OCI-LY7 (cell line): ENCODE measurements around the gene LY6G6D. TPM values are rescaled to one million over a fixed set of nuclear protein-coding genes. Genes with fewer than 3 reads are reported as not detected.

ENCODE experiments used
- BruUV-seq: library from RNA; stranded (reverse); fragments of 400-500 nt; replicated peaks from 2 replicates; lab custom pipeline; 2021; lab: Mats Ljungman, UMichigan
- CTCF ChIA-PET: fragments of 300-600 bp; sonication (Branson Sonifier 250); formaldehyde crosslinking; loops from one replicate; lab custom pipeline; 2022; ENCODE audit warnings: antibody characterized with exemption; ENCODE audit not compliant: unreplicated experiment; lab: Charles Lee
- POLR2A ChIA-PET: fragments of 300-600 bp; sonication (Branson Sonifier 250); formaldehyde crosslinking; loops from one replicate; lab custom pipeline; 2022; ENCODE audit warnings: antibody characterized with exemption; lab: Charles Lee
- DNase-seq: peaks from one replicate; pipeline ENCODE4 v3.0.0-alpha.2; 2015; ENCODE audit warnings: low spot score
- H2AFZ ChIP-seq: fragments of 200-600 bp; sonication (generic), shearing (Covaris generic); 2 replicates; pipeline ENCODE4 v1.6.1; 2014; ENCODE audit warnings: mild to moderate bottlenecking, antibody characterized with exemption, low read length, moderate library complexity
- H3K27ac ChIP-seq: fragments of 200-600 bp; sonication (generic); 2 replicates; pipeline ENCODE4 v1.5.1; 2014; ENCODE audit warnings: mixed run types, low read depth, mild to moderate bottlenecking, moderate library complexity, low read length, inconsistent platforms; ENCODE audit not compliant: poor library complexity, severe bottlenecking
- H3K36me3 ChIP-seq: fragments of 200-600 bp; sonication (generic); 2 replicates; pipeline ENCODE4 v1.6.1; 2014; ENCODE audit warnings: mild to moderate bottlenecking, antibody characterized with exemption, low read length, moderate library complexity, mixed read lengths; ENCODE audit not compliant: insufficient read depth
- H3K4me1 ChIP-seq: fragments of 200-600 bp; sonication (generic); 2 replicates; pipeline ENCODE4 v1.5.1; 2014; ENCODE audit warnings: mild to moderate bottlenecking, low read length; ENCODE audit not compliant: insufficient read depth, poor library complexity, severe bottlenecking
- H3K4me2 ChIP-seq: fragments of 200-600 bp; sonication (generic); 2 replicates; pipeline ENCODE4 v1.6.1; 2014; ENCODE audit warnings: mild to moderate bottlenecking, low read length
- H3K4me3 ChIP-seq: fragments of 200-600 bp; sonication (generic); 2 replicates; pipeline ENCODE4 v1.5.1; 2014; ENCODE audit warnings: mild to moderate bottlenecking, low read depth, low read length; ENCODE audit not compliant: poor library complexity, severe bottlenecking
- H3K79me2 ChIP-seq: fragments of 200-600 bp; sonication (generic); 2 replicates; pipeline ENCODE4 v1.6.1; 2016; ENCODE audit warnings: low read depth, mild to moderate bottlenecking, low read length, moderate library complexity, mixed read lengths; ENCODE audit not compliant: insufficient read depth
- H3K9me2 ChIP-seq: fragments of 200-600 bp; sonication (generic); 2 replicates; pipeline ENCODE4 v1.6.1; 2016; ENCODE audit warnings: mild to moderate bottlenecking, low read length, mixed read lengths; ENCODE audit not compliant: insufficient read depth
- H3K9me3 ChIP-seq: fragments of 200-600 bp; sonication (generic); 2 replicates; pipeline ENCODE4 v1.6.1; 2014; ENCODE audit warnings: mild to moderate bottlenecking, mixed run types, low read length, mixed read lengths
- H4K20me1 ChIP-seq: fragments of 200-600 bp; sonication (generic); 2 replicates; pipeline ENCODE4 v1.6.1; 2014; ENCODE audit warnings: mild to moderate bottlenecking, antibody characterized with exemption, low read length, moderate library complexity, mixed read lengths; ENCODE audit not compliant: insufficient read depth
- CTCF ChIP-seq: fragments of 200-600 bp; sonication (generic); conservative IDR thresholded peaks from 2 replicates; pipeline ENCODE4 v1.5.1; 2014; ENCODE audit warnings: mild to moderate bottlenecking, antibody characterized with exemption, low read length, moderate library complexity, mixed read lengths
- EZH2phosphoT487 ChIP-seq: fragments of 200-600 bp; sonication (generic); IDR thresholded peaks from 2 replicates; pipeline ENCODE4 v1.6.1; 2018; ENCODE audit warnings: low read depth, borderline replicate concordance, mild to moderate bottlenecking, mixed run types, antibody characterized with exemption, low read length, moderate library complexity, mixed read lengths
- intact Hi-C: fragments of 100-400 bp; cut with micrococcal nuclease; formaldehyde crosslinking; loops from one replicate; pipeline ENCODE4 v1.10.0; 2022; ENCODE audit not compliant: unreplicated experiment
- total RNA-seq, 2 experiments: library from RNA; depleted of rRNA in 1 of 2; stranded (reverse); fragments of >200 nt in 1 of 2; shearing (Covaris generic) in 1 of 2; gene quantifications; 2 replicates each; pipeline ENCODE4 v1.2.3, GENCODE V29; 2014 to 2022

The LY6G6D gene
- total RNA-seq, 2 experiments from 2014 or later = not detected

GRCh38 chr6:31742894-31743293 is 27.7 kb downstream of the LY6G6D start:
- no peak for TF ChIP-seq CTCF
- TF ChIP-seq EZH2phosphoT487 = no peak
- POLR2A ChIA-PET = interaction anchor here (0.6 kb wide), 1 partner anchor 61 kb away, joined by 3 read pairs; no protein-coding TSS in a partner anchor
- Histone ChIP-seq H3K9me2 (no peaks in the 10 kb centered on the region), H3K4me2 (no peak overlapping the region), H3K36me3 (peaks cover 57% of the 10 kb centered on the region), H3K4me1 (peaks cover 34% of the 10 kb centered on the region), H3K27ac (no peak overlapping the region), H4K20me1 (no peaks in the 10 kb centered on the region), H2AFZ (no peak overlapping the region), H3K79me2 (peaks cover 13% of the 10 kb centered on the region; the same call in 1 of the 2 replicates), H3K9me3 (no peaks in the 10 kb centered on the region), H3K4me3 (no peak overlapping the region)
- no TSS peak for BruUV-seq
- DNase-seq = no peak
- intact Hi-C loops = loop anchor here (5.0 kb wide), 1 partner anchor 44 kb away; no protein-coding TSS in a partner anchor
- CTCF ChIA-PET = no interaction called here

DNA sequence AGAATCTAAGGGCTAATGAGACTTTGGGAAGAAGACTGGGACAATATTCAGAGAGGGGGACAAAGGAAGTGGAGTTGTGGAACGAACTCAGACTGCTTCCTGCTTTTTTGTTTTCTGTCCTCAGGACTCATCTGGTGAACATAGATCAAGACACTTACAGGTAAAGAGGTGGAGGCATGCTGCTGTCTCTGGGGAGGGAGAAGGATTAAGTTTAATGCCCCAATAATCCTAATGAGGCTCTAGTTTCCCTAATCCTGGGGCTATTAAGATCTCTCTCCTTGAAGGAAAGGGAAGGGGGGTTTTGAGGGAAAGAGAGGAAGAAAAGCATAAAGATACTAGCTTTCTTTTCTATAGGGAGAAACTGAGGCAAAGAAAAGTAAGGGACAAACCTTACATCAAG is 29.3 kb downstream of the LY6G6D start:
- TF ChIP-seq CTCF (no peak), EZH2phosphoT487 (no peak)
- Histone ChIP-seq H3K4me3 (no peak overlapping the region), H2AFZ (no peak overlapping the region), H3K36me3 (peaks cover 67% of the 10 kb centered on the region), H3K9me2 (no peaks in the 10 kb centered on the region), H3K27ac (no peak overlapping the region), H3K4me1 (peaks cover 19% of the 10 kb centered on the region), H3K4me2 (no peak overlapping the region), H3K9me3 (no peaks in the 10 kb centered on the region), H3K79me2 (peaks cover 13% of the 10 kb centered on the region; the same call in 1 of the 2 replicates), H4K20me1 (no peaks in the 10 kb centered on the region)
- BruUV-seq = no TSS peak
- DNase-seq = no peak
- ChIA-PET POLR2A (no interaction called here), CTCF (no interaction called here)
- intact Hi-C loops = loop anchor here (5.0 kb wide), 1 partner anchor 43 kb away; no protein-coding TSS in a partner anchor

DNA sequence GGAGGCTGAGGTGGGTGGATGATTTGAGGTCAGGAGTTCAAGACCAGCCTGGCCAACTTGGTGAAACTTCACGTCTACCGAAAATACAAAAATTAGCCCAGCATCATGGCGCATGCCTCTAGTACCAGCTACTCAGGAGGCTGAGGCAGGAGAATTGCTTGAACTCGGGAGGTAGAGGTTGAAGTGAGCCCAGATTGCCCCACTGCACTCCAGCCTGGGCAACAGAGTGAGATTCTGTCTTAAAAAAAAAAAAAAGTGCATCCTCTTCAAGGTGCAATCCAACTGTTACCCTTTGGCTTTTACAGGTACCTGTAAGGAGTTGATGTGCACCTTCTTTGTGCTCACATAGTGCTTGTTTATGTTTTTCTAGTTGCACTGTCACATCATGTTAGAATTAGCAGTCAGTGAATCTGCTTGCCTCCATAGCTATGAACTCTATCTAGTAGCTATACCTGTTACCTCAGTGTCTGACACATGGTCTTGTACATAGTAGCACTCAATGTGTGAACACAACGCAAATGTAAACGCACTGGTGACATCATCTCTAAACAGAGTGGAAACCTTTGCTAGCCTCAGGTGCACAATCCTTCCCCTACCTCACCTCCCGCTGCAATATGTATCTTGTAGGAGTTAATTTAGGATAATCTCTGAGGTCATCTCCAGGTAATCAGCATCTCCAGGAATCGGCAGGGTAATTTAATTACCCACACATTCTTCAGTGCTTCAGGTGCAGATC is 34.3 kb downstream of the LY6G6D start:
- DNase-seq = no peak
- Histone ChIP-seq H3K4me1 (no peaks in the 10 kb centered on the region), H3K4me3 (no peak overlapping the region), H3K79me2 (no peaks in the 10 kb centered on the region), H3K36me3 (peaks cover 40% of the 10 kb centered on the region), H2AFZ (no peak overlapping the region), H3K4me2 (no peak overlapping the region), H3K27ac (no peak overlapping the region), H3K9me3 (no peaks in the 10 kb centered on the region), H4K20me1 (no peaks in the 10 kb centered on the region), H3K9me2 (no peaks in the 10 kb centered on the region)
- intact Hi-C loops = no loop called here
- CTCF ChIA-PET = no interaction called here
- POLR2A ChIA-PET = interaction anchor here (0.7 to 1.3 kb wide), 3 partner anchors 8 to 11 kb away, joined by 3 to 4 read pairs (median 4); partner anchors contain the start of gene MSH5
- TF ChIP-seq EZH2phosphoT487 = no peak
- no peak for TF ChIP-seq CTCF
- BruUV-seq = TSS peak; percentile 34
